NCI-H69 (cell line): ENCODE data around the gene RANBP9.

Experiments
- DNase-seq: peaks from one replicate; lab custom pipeline; 2025; lab: John Stamatoyannopoulos, UW

Gene RANBP9

GRCh38 chr6:13653296-13653695, 58.3 kb downstream of the RANBP9 start:
- DNase-seq = no peak

- no peak for DNase-seq
Observed at GRCh38 chr6:13649393-13649792, 62.2 kb downstream of the RANBP9 start.

GRCh38 chr6:13648850-13649249, 62.8 kb downstream of the RANBP9 start:
- DNase-seq = no peak

GRCh38 chr6:13643125-13643524, 68.5 kb downstream of the RANBP9 start:
- no peak for DNase-seq

GRCh38 chr6:13641315-13641714, 70.3 kb downstream of the RANBP9 start:
- no peak for DNase-seq

GRCh38 chr6:13638626-13639025, 73.0 kb downstream of the RANBP9 start:
- DNase-seq = no peak

- no peak for DNase-seq
Observed at GRCh38 chr6:13638014-13638413, 73.6 kb downstream of the RANBP9 start.

- DNase-seq = peak; percentile 24
Observed at GRCh38 chr6:13635948-13636658, 75.5 kb downstream of the RANBP9 start.

GRCh38 chr6:13633343-13633742, 78.3 kb downstream of the RANBP9 start:
- no peak for DNase-seq

GRCh38 chr6:13630499-13630898, 81.1 kb downstream of the RANBP9 start:
- DNase-seq = no peak

GRCh38 chr6:13629459-13630116, 82.0 kb downstream of the RANBP9 start:
- DNase-seq = no peak

- peak; percentile 68 for DNase-seq
Observed at GRCh38 chr6:13624871-13625288, 86.8 kb downstream of the RANBP9 start.

GRCh38 chr6:13617066-13617465, 94.6 kb downstream of the RANBP9 start:
- DNase-seq = no peak

GRCh38 chr6:13615792-13616120, 95.9 kb downstream of the RANBP9 start:
- DNase-seq = peak; percentile 63

GRCh38 chr6:13614926-13615791, 96.5 kb downstream of the RANBP9 start, which contains the start of gene NOL7:
NOL7 (plus strand) TSS chr6:13615335; CDS start chr6:13615359, 24 bp downstream.
- peak; percentile 99 for DNase-seq

- peak; percentile 90 for DNase-seq
Observed at GRCh38 chr6:13614126-13614925, 97.3 kb downstream of the RANBP9 start.

GRCh38 chr6:13613029-13613594, 98.5 kb downstream of the RANBP9 start:
- DNase-seq = peak; percentile 15

GRCh38 chr6:13611715-13612114, 99.9 kb downstream of the RANBP9 start:
- DNase-seq = no peak

GRCh38 chr6:13605634-13606033, 106.0 kb downstream of the RANBP9 start:
- no peak for DNase-seq

GRCh38 chr6:13604546-13605416, 106.9 kb downstream of the RANBP9 start:
- peak; percentile 7 for DNase-seq

- DNase-seq = no peak
Observed at GRCh38 chr6:13604135-13604534, 107.5 kb downstream of the RANBP9 start.
